GM12872 (cell line): ENCODE data around the gene EBF4.

ENCODE experiments used
- CTCF ChIP-seq: IDR thresholded peaks from 3 replicates; pipeline ENCODE4 v1.5.1; 2011; ENCODE audit warnings: low read depth, mild to moderate bottlenecking, low read length, moderate library complexity; ENCODE audit not compliant: insufficient read depth

Gene EBF4

GRCh38 chr20:2688041-2688591 lies 4.5 kb upstream of the EBF4 start:
- TF ChIP-seq CTCF = peak; percentile 72

DNA sequence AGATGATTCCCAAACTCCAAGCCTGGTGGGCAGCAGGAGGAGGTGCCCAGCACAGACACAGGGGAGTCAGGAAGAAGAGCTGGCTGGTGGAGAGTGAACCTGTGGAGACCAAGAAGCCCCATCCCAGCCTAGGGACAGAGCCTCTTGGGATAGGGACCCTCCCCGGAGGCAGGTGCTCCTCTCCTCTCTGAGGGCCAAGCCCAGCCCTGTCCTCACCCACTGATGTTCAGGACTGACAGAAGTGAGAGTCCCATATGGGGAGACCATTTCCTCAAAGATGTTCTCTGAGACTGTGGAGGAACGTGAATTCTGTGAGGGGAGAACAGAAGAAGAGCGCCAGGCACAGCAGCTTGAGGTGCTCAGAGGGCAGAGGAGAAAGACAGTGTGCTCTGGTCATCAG lies 2.4 kb upstream of the EBF4 start:
- no peak for TF ChIP-seq CTCF

GRCh38 chr20:2690718-2691117 lies 1.9 kb upstream of the EBF4 start:
- no peak for TF ChIP-seq CTCF

DNA sequence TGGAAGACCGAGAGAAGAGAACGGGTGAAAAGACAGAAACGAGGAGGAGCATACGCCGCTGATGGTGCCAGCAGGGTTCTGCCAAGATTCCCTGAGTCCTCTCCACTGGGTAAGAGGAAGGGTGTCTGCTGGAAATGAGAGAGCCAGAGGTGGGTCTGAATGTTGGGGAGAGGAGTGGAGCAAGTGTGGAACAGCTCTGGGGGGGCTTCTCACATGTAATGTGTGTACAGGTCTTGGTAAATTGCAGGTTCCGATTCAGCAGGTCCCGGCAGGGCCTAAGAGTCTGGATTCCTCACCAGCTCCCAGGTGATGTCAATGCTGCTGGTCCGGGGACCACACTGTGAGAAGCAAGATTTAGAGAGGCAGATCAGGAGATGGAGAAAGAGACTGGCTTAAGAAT lies 1.5 kb upstream of the EBF4 start:
- TF ChIP-seq CTCF = no peak

DNA sequence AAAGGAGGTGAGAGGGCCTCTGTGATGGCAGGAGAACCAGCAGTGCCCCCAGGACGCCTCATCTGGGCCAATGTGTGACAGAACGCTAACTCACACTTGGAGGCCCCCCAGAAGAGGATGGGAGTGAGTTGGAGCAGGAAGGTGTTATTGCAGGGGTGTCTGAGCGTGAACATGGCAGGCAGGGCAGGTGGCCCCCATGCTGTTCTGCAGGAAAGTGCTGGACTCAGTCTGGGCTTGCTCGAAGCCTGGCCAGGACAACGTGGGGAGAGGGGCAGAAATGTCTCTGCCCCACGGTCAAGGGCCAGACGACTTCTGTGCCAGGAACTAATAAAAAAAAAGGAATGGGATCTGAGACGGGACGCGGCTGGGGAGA lies 931 bp upstream of the EBF4 start:
- no peak for TF ChIP-seq CTCF

DNA sequence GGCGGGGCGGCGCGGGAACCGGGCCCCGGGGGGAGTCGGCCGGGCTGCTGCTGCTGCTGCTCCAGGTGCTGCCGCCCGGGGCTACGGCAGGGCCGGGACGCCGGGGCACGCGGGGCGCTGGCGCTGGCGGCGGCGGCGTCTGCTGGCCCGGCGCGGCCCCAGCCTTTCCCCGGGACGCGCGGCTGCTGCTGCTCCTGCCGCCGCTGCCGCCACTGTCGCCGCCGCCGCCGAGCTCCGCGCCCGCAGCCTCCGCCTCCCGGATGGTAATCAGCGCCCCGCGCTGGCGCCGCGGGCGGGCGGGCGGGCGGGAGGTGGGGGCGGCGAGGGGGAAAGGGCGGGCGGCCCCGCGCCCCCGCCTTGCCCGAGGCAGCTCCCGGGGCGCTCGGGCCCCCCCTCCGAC lies 306 bp downstream of the EBF4 start:
- TF ChIP-seq CTCF = no peak

DNA sequence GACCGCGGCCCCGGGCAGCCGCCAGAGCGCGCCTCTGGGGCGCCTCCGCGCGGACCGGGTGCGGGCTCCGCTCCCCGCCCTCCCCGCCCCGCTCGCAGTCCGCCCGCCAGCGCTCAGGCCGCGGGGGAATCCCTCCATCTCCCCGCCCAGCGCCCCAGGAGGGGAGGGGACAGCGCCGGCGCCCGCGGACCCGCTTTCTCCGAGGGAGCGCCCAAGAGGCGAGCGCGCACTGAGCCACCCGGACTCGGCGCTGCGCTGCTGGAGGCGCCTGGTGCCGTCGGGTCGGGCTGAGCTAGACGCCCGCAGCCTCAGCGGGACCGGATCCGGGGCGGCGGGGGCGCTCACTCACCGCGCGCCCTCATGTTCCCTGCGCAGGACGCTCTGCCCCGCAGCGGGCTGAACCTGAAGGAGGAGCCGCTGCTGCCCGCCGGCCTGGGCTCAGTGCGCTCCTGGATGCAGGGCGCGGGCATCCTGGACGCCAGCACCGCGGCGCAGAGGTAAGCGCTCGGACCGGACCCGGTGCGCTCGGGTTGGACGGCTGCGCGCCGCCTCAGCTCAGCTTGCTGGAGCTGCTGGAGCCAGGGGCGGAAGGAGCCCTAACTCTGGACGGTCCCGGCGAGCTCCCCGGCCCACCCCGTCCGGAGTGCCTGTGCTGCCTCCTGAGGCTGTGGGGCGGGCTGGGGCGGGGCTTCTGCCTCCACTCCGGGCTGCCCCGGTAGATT lies 867 bp downstream of the EBF4 start:
- no peak for TF ChIP-seq CTCF
